ENCODE data around the gene CDK8. TPM values are rescaled to one million over a fixed set of nuclear protein-coding genes. Genes with fewer than 3 reads are reported as not detected.

The CDK8 gene
- total and polyA plus RNA-seq, 2 experiments from 2014 or later = 16.1 to 27.0 TPM

GRCh38 chr13:26255691-26256277 is 1.9 kb downstream of the CDK8 start:
- no peak overlapping the region for H2AFZ ChIP-seq
- H3K27me3 ChIP-seq = no peaks in the 10 kb centered on the region
- TF ChIP-seq EZH2 (IDR thresholded peaks at IDR 0.05; ENCODE audit: borderline replicate concordance) (no peak), EZH2phosphoT487 (IDR thresholded peaks at IDR 0.05; ENCODE audit: low read depth, severe bottlenecking, unreplicated experiment) (no peak)
- TF ChIP-seq, protein P1, sequence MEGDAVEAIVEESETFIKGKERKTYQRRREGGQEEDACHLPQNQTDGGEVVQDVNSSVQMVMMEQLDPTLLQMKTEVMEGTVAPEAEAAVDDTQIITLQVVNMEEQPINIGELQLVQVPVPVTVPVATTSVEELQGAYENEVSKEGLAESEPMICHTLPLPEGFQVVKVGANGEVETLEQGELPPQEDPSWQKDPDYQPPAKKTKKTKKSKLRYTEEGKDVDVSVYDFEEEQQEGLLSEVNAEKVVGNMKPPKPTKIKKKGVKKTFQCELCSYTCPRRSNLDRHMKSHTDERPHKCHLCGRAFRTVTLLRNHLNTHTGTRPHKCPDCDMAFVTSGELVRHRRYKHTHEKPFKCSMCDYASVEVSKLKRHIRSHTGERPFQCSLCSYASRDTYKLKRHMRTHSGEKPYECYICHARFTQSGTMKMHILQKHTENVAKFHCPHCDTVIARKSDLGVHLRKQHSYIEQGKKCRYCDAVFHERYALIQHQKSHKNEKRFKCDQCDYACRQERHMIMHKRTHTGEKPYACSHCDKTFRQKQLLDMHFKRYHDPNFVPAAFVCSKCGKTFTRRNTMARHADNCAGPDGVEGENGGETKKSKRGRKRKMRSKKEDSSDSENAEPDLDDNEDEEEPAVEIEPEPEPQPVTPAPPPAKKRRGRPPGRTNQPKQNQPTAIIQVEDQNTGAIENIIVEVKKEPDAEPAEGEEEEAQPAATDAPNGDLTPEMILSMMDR (IDR thresholded peaks at IDR 0.05; ENCODE audit: poor library complexity) = peak; percentile 43
- peak overlapping the region; percentile 84 for H3K4me3 ChIP-seq
- H3K36me3 ChIP-seq (replicated peaks; ENCODE audit: insufficient read depth, low read depth) = no peaks in the 10 kb centered on the region
- H3K4me2 ChIP-seq = peak overlapping the region; percentile 84
- DNase-seq (ENCODE audit: low spot score) = peak; percentile 19
- H3K79me2 ChIP-seq = peaks cover 60% of the 10 kb centered on the region
- H4K20me1 ChIP-seq (ENCODE audit: insufficient read depth, poor library complexity, severe bottlenecking) = peaks cover 43% of the 10 kb centered on the region
- peaks cover 18% of the 10 kb centered on the region for H3K4me1 ChIP-seq (ENCODE audit: insufficient read depth)
- H3K27ac ChIP-seq = peak overlapping the region; percentile 96
- 35% methylated on average over 10 of the region's 10 CpGs for WGBS (ENCODE audit: low lambda C conversion rate, missing lambda C conversion rate)
- no peaks in the 10 kb centered on the region for H3K9me3 ChIP-seq (ENCODE audit: low read depth)
- no peaks in the 10 kb centered on the region for H3K9me2 ChIP-seq (replicated peaks; ENCODE audit: insufficient read depth)

GRCh38 chr13:26257049-26257448 is 3.1 kb downstream of the CDK8 start:
- Histone ChIP-seq H3K79me2 (peaks cover 73% of the 10 kb centered on the region), H3K4me3 (peak overlapping the region; percentile 84), H3K36me3 (replicated peaks; ENCODE audit: insufficient read depth, low read depth) (no peaks in the 10 kb centered on the region), H2AFZ (no peak overlapping the region), H3K4me2 (peak overlapping the region; percentile 84), H4K20me1 (ENCODE audit: insufficient read depth, poor library complexity, severe bottlenecking) (peaks cover 53% of the 10 kb centered on the region), H3K27me3 (no peaks in the 10 kb centered on the region), H3K9me2 (replicated peaks; ENCODE audit: insufficient read depth) (no peaks in the 10 kb centered on the region), H3K4me1 (ENCODE audit: insufficient read depth) (peaks cover 18% of the 10 kb centered on the region), H3K9me3 (ENCODE audit: low read depth) (no peaks in the 10 kb centered on the region), H3K27ac (no peak overlapping the region)
- no peak for DNase-seq (ENCODE audit: low spot score)
- 42% methylated on average over 2 of the region's 2 CpGs for WGBS (ENCODE audit: low lambda C conversion rate, missing lambda C conversion rate)
- TF ChIP-seq EZH2 (IDR thresholded peaks at IDR 0.05; ENCODE audit: borderline replicate concordance) = no peak
- TF ChIP-seq EZH2phosphoT487 (IDR thresholded peaks at IDR 0.05; ENCODE audit: low read depth, severe bottlenecking, unreplicated experiment) = no peak
- TF ChIP-seq, protein P1 (IDR thresholded peaks at IDR 0.05; ENCODE audit: poor library complexity) = no peak

- H3K79me2 ChIP-seq = peaks cover 99% of the 10 kb centered on the region
- peaks cover 61% of the 10 kb centered on the region for H4K20me1 ChIP-seq (ENCODE audit: insufficient read depth, poor library complexity, severe bottlenecking)
- no peak for TF ChIP-seq EZH2phosphoT487 (IDR thresholded peaks at IDR 0.05; ENCODE audit: low read depth, severe bottlenecking, unreplicated experiment)
- TF ChIP-seq, protein P1 (IDR thresholded peaks at IDR 0.05; ENCODE audit: poor library complexity) = no peak
- no peak for TF ChIP-seq EZH2 (IDR thresholded peaks at IDR 0.05; ENCODE audit: borderline replicate concordance)
- H3K9me3 ChIP-seq (ENCODE audit: low read depth) = no peaks in the 10 kb centered on the region
- H3K4me1 ChIP-seq (ENCODE audit: insufficient read depth) = peaks cover 18% of the 10 kb centered on the region
- H3K27me3 ChIP-seq = no peaks in the 10 kb centered on the region
- H3K4me3 ChIP-seq = no peak overlapping the region
- 92% methylated on average over 3 of the region's 3 CpGs for WGBS (ENCODE audit: low lambda C conversion rate, missing lambda C conversion rate)
- H3K36me3 ChIP-seq (replicated peaks; ENCODE audit: insufficient read depth, low read depth) = no peaks in the 10 kb centered on the region
- no peaks in the 10 kb centered on the region for H3K9me2 ChIP-seq (replicated peaks; ENCODE audit: insufficient read depth)
- DNase-seq (ENCODE audit: low spot score) = no peak
- H3K4me2 ChIP-seq = no peak overlapping the region
- H2AFZ ChIP-seq = no peak overlapping the region
- no peak overlapping the region for H3K27ac ChIP-seq
These were observed 5.7 kb downstream of the CDK8 start for GRCh38 chr13:26259634-26260033.
